VCaP (cell line): Measurements from ENCODE around the gene IFI30.

ENCODE experiments used
- H3K27ac ChIP-seq: fragments of 450-650 bp; 2 replicates; pipeline ENCODE4 v1.5.1; 2017
- CTCF ChIP-seq: fragments of 450-650 bp; conservative IDR thresholded peaks from 2 replicates; pipeline ENCODE4 v1.5.1; 2017; ENCODE audit warnings: mild to moderate bottlenecking, moderate library complexity

Gene IFI30

GRCh38 chr19:18219911-18220631 is 46.5 kb downstream of the IFI30 start:
- no peak for TF ChIP-seq CTCF

GRCh38 chr19:18220632-18221275 is 47.1 kb downstream of the IFI30 start:
- TF ChIP-seq CTCF = no peak
- H3K27ac ChIP-seq = peak overlapping the region; percentile 21; the same call in 1 of the 2 replicates

More at GRCh38 chr19:18219911-18220631, 46.5 kb downstream of the IFI30 start:
- peak overlapping the region; percentile 21; the same call in 1 of the 2 replicates for H3K27ac ChIP-seq

- no peak overlapping the region for H3K27ac ChIP-seq
- TF ChIP-seq CTCF = no peak
These were observed 48.5 kb downstream of the IFI30 start for GRCh38 chr19:18221815-18222725.

GRCh38 chr19:18223860-18224524 is 50.4 kb downstream of the IFI30 start:
- peak overlapping the region; percentile 69; the same call in 1 of the 2 replicates for H3K27ac ChIP-seq
- no peak for TF ChIP-seq CTCF

GRCh38 chr19:18224525-18225354 is 51.1 kb downstream of the IFI30 start:
- H3K27ac ChIP-seq = peak overlapping the region; percentile 69; the same call in 1 of the 2 replicates

GRCh38 chr19:18225355-18225701 is 51.7 kb downstream of the IFI30 start:
- no peak for TF ChIP-seq CTCF
- H3K27ac ChIP-seq = peak overlapping the region; percentile 69; the same call in 1 of the 2 replicates

More at GRCh38 chr19:18224525-18225354, 51.1 kb downstream of the IFI30 start:
- TF ChIP-seq CTCF = no peak
